Epithelial cell of esophagus (primary cell): Measurements from ENCODE around the gene NHEJ1.

Experiments used
- DNase-seq: peaks from one replicate; pipeline ENCODE4 v3.0.0; 2010; ENCODE audit warnings: low read depth
- H3K4me3 ChIP-seq: 2 replicates; pipeline ENCODE4 v1.5.1; 2011; ENCODE audit warnings: mild to moderate bottlenecking, low read length, control low read depth
- TF ChIP-seq, protein P1 (sequence below): IDR thresholded peaks from 2 replicates; pipeline ENCODE4 v1.5.1; 2011; ENCODE audit warnings: low read depth, mild to moderate bottlenecking, low read length, control low read depth, inconsistent platforms; ENCODE audit not compliant: insufficient read depth; ENCODE audit errors: missing control alignments

Gene NHEJ1

DNA sequence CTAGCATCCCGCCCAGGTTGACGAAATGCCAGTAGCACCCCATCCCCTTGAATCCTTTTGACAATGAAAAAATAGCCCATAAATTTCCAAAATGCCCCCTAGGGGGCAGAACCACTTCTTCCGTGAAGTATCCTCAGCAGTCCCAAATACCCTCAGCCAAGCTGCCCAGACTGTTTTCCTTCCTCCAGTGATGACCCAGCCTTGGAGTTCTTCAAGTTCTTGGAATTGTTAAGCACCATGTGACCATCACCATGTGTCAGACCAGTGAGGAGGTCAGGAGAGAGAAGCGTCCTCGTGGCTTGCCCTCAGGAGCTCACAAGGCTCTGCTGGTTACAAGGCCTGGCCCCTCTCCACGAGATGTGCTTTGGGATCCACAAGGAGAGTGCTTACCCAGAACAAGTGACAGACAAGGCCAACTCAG is 10.6 kb upstream of the NHEJ1 start:
- H3K4me3 ChIP-seq: no peak overlapping the region
- TF ChIP-seq, protein P1, sequence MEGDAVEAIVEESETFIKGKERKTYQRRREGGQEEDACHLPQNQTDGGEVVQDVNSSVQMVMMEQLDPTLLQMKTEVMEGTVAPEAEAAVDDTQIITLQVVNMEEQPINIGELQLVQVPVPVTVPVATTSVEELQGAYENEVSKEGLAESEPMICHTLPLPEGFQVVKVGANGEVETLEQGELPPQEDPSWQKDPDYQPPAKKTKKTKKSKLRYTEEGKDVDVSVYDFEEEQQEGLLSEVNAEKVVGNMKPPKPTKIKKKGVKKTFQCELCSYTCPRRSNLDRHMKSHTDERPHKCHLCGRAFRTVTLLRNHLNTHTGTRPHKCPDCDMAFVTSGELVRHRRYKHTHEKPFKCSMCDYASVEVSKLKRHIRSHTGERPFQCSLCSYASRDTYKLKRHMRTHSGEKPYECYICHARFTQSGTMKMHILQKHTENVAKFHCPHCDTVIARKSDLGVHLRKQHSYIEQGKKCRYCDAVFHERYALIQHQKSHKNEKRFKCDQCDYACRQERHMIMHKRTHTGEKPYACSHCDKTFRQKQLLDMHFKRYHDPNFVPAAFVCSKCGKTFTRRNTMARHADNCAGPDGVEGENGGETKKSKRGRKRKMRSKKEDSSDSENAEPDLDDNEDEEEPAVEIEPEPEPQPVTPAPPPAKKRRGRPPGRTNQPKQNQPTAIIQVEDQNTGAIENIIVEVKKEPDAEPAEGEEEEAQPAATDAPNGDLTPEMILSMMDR: peak; percentile 72
- DNase-seq: peak; percentile 60

DNA sequence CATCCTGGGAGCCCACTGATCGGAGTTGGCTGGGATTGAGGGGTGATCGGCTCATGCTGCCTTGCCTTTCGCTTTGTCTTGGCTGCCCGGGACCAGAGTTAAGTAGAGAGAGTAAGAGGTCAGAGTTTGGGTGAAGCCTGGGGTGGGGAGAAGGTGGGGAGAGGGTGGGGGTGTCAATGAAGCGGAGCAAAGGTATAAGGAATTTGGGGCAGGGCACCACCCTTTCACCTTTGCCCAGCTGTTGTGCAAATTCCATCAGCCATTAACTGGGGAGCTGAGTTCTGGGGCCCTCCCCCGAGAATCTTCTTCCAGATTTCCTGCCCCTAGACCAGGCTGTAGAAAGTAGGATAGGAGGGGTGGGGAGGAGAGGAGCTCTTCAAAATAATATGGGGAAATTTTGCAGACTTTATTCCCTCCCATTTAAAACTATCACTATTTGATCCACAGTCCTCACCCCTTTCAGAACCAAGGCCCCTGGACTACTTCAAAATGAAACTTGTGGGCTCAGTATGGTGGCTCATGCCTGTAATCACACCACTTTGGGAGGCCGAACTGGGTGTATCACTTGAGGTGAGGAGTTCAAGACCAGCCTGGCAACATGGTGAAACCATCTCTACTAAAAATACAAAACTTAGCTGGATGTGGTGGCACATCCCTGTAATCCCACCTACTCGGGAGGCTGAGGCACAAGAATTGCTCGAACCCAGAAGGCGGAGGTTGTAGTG is 9.5 kb upstream of the NHEJ1 start, which contains the start of gene SLC23A3:
Gene SLC23A3 (minus strand): TSS at position 100 of the 725 bp plus-strand sequence. CDS start 45 bp downstream, at position 55.
- DNase-seq: no peak
- no peak within 1 kb of the TSS for H3K4me3 ChIP-seq
- TF ChIP-seq, protein P1: no peak

DNA sequence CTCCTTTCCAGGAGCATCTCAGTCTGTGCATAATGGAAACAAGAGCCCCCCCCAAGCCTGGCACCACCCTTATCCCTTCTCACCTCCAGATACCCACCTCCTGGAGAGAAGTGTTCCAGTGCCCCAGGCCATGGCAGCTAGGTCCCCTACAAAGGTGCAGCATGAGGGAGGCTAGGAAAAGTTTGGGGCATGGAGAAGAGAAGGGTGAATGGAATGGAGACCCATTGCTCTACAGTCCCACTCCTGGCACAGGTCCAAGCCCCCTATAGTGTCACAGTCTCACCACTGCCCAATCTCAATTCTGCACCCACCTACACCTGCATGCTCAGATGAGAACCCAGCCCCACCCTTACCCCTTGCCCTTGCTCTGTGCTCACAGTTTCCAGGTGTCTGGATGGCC is 8.3 kb upstream of the NHEJ1 start:
- TF ChIP-seq, protein P1: no peak
- DNase-seq: no peak
- no peak overlapping the region for H3K4me3 ChIP-seq

DNA sequence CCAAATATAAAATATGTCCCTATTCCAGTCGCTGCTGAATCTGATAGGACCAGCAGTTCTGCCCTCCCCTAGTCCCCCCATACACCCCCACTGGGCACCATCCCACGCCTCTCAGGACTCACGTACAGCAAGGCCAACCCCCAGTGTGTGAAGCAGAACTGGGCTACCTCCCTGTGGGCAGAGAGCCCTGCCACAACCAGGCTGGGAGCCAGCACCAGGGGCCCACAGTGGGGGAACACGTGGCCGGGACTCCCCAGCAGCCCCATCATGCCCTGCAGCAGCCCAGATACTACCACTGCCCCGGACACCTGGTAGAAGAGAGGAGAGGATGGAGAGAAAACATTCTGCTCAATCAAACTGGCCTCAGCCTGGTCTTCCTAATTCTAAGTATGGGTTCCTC is 7.9 kb upstream of the NHEJ1 start:
- no peak for DNase-seq
- TF ChIP-seq, protein P1: no peak
- H3K4me3 ChIP-seq: no peak overlapping the region

DNA sequence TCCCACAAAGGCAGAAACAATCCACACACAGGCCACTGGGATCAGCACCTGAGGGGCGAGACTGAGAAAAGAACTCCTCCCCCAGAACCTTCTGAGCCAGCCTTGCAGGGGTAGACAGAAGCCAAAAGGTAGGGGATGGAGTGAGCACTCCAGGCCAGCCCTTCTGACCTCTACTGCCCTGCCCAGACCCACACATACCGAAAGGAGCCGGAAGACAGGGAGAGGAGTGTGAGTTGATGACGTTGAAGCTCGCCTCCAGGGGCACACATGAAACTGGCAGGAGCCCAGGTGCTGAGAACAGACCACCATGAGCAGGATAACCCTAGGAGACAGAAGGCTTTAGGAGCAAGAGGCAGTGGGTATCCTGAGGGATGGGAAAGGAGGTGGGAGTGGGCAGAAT is 7.4 kb upstream of the NHEJ1 start:
- TF ChIP-seq, protein P1: no peak
- no peak for DNase-seq
- H3K4me3 ChIP-seq: no peak overlapping the region

DNA sequence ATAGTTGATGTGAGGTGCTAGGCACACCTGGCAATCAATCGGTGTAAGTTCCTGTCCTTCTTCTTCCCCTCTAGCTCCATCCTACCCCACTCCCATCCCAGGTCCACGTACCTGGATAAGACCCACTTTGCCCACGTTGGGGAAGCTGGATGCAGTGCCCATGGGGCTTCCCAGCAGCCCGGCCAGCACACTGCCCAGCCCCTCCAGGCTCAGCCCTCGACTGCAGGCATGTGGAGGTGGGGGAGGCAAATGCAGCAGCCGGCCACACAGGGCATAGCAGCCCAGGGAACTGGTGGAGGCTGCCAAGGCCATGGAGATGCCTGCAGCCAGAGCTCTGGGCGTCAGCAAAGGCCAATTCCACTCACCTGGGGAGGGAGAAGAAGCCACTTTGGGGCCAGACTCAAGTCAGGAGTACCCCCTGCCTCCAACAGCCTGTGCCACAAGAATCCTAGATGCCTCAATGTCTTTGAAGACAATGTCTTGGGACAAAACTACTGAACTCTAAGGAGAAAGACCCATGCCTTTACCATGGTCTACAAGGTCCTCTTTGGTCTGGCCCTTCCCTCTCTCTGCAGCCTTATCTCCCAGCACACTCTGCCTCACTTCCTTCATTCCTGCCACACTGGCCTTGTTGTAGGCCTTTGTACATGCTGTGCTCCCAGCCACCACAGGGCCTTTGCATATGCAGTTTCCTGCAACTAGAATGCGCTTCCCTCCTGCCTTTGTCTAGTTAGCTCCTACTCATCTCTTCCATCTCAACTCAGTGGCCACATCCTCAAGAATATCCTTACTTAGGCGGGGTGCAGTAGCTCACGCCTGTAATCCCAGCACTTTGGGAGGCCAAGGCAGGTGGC is 4.7 kb upstream of the NHEJ1 start:
- no peak overlapping the region for H3K4me3 ChIP-seq
- DNase-seq: no peak
- TF ChIP-seq, protein P1: no peak
